ENCODE results near the gene IDH1.
"Not testable (repeated sequence)": the region's sequence is repeated elsewhere in the genome, so short reads cannot be mapped to it uniquely, and the experiment has no call there.

IDH1 gene

DNA sequence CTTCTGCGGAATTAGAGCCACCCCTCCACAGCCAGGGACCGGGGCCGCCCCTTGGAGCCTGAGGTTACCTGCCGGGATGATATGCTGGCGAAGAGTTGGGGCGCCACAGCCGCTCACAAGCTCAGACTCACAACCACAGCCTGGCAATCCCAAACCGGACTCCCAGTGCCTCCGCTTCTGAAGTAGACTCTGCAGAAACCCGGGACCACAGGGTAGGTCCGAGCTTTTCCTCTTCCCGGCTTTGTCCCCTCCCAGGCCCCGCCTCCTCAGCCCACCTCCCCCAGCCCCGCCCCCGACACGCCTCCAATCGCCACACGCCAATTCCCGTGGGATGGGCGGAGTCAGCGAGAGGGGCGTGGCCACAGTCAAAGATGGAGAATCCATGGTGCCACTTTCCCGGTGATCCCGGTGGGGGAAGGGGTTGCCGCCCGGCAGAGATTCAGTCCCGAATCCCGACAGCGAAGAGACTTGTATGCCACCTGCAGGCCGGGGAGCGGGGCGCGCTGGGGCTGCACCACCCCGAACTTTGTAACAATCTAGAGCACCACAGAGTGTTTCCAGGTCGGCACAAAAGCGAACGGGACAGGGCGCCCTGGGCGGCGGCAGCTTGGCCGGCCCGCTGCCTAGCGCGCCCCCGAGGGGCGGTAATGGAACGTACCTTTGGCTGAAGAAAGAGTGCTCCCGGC is at the start of gene IDH1:
Gene IDH1 (minus strand): TSS at position 201 of the 686 bp plus-strand sequence. CDS start 3,520 bp downstream, outside the sequence.
- DNase-seq (ENCODE audit: low spot score), result peak; percentile 87

DNA sequence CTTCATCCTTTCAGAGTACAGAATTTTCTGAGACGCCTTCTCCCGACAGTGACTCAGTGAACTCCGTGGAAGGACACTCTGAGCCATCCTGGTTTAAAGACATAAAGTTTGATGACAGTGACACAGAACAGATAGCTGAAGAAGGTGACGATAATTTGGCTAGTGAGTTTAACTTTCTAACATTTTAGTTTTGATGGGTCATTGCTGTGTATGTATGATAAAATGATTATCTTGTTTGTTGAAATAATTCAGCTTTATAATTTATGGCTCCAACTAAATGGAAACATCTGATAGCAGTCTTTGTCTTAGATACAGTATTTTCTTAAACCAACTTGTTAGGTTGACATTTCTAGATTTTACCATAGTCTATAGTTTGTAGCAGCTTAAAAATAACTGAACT is 49.3 kb upstream of the IDH1 start:
- no peak for DNase-seq (ENCODE audit: low spot score)

DNA sequence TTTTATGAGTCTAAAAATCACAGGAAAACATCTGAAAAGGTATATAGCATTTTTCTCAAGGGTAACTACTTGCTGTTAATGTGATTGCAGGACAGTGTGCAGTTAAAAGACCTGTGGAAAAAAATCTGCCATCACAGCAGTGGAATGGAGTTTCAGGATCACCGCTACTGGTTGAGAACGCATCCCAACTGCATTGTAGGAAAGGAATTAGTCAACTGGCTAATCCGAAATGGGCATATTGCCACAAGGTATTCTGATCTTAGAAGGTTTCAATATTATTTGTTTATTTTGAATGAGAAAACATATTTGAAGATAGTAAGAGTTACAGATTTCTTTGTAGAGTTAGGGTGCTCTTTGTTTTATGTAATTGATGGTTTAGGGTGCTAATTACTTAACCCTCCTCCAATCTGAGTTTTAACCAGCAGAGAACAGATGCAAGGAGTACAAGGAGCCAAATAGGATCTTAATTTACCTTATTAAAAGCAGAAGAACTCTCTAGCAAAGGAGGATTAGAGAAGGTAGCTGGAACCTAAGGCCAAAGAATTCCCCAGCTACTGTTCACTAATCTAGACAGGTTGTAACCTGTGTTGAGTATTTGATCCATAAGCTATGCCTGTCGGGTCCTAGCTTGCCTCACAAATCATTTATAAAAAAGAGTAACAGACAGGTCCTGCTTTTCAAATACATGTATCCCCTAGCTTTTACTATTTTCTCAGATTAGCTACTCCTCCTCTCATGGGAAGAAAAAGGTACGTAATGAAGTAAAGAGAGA is 46.2 kb upstream of the IDH1 start:
- no peak for DNase-seq (ENCODE audit: low spot score)

DNA sequence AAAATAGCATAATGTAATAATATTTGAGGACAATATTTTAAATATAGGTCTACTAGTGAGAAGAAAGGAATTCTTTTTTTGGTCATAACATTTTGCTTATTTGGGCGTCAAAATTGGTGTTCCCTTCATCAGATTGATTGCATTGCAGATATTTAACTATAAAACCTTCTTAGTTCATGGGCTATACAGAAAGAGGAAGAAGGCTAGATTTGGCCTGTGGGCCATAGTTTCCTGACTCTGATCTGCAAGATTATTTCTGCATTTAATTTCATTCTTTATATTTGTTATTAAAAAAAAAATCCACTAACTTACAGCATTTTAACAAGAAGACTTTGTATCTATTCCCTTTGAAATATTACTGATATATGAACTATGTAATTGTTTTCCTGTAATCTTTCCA is 43.1 kb upstream of the IDH1 start:
- no peak for DNase-seq (ENCODE audit: low spot score)

DNA sequence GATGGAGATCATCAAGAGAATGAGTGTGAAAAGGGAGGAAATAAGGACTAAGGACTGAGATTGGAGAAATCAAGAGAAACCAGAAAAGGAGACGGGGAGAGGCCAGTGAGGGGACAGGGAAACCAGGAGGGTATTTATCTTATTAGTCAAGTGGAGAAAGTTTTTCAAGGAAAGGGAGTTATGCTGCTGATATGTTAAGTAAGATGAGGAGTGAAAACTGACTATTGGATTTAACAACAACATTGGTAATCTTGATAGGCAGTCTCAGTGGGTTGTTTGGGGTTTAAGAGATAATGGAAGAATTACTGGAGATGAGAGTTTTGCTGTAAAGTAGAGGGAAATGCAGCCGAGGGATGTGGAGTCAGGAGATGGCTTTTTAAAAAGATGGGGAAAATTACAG is 41.7 kb upstream of the IDH1 start:
- DNase-seq (ENCODE audit: low spot score), result no peak

DNA sequence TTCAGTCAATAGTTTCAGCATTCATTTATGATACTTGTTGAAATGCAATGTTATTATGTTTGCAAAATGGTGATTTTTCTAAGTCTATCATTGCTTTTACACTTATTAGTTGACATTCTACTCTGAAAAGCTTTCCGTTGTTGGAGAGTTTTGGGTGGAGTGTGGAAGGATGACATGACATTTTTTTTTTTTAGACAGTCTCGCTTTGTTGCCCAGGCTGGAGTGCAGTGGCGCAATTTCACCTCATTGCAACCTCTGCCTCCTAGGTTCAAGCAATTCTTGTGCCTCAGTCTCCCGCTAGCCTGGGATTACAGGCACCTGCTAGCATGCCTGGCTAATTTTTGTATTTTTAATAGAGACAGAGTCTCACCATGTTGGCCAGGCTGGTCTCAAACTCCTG is 41.0 kb upstream of the IDH1 start:
- DNase-seq (ENCODE audit: low spot score), result no peak

DNA sequence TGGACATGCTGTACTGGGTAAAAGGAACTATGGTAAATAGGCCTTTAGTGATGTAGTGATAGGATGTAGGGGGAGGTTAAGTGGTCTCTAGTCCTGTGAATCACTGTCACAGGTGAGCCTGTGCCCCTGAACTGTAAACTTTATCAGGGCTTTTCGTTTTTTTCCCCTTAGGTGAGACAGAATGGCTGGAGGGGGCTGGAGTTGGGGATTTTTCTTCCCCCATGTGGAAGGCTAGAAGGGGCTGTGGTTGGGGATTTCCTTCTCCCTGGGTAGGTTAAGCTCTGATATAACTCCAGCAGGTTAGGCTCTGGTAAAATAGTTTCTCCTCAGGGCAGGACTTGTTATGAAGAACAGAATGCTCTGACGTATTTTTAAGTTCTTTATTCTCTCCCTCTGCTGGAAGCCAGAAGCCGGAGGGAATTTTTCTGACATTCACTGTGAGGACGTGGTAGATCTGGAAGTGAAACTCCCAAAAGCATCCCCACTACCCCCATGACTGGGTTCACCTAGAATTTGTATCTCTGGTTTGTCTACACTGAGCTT is 39.7 kb upstream of the IDH1 start:
- no peak for DNase-seq (ENCODE audit: low spot score)

DNA sequence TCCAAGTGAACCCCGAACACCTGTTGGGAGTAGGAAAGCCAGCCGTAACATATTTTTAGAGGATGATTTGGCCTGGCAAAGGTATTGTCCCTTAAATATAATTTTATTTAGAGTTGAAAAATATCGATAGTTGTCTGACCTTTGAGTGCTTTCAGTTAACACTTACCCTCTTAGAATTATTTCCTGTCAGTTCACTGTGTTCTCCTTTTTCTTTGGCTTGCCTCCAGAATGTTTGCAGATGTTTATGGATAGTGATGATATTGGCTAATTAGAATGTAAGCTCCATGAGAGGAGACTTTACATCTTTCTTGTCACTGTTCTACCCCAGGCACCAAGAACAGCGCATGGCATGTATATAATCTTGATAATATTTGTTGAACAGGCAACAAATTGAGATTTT is 31.0 kb upstream of the IDH1 start:
- no peak for DNase-seq (ENCODE audit: low spot score)

DNA sequence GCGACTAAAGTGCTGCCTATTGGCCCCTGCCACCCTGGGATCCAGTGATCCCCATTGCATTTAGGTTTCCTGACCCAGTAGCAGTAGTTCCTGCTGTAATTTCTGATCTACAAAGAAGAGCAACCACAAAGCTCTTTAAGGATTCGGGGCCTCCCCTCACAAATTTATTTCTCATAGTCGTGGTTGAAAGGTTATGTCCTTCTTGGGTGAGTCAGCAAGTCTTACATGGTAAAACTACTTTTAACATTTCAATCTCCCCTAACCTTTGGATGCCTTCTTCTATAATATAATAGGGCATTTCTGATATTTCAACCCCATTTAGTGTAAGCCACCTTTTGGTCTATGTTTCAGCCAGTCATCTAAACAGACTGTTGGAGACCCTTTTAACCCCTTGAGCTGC is 26.1 kb upstream of the IDH1 start:
- DNase-seq (ENCODE audit: low spot score), result no peak

DNA sequence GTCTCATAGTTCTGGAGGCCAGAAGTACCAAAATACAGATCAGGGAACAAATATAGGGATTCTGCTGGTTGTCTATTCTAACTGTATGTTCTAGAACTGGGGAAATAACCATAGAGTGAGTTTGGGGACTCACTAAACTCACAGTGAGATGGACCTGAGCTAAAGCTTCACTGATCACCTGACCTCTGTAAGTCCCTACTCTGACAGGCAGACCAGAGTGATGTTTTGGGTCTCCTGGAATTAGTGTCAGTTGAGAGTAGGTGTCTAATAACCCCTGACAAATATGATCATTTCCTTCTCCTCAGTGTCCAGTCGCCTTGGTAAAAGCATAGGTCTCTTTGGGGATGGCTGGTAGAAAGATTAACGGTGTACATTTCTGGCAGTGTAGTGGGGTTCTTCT is 25.4 kb upstream of the IDH1 start:
- no peak for DNase-seq (ENCODE audit: low spot score)

DNA sequence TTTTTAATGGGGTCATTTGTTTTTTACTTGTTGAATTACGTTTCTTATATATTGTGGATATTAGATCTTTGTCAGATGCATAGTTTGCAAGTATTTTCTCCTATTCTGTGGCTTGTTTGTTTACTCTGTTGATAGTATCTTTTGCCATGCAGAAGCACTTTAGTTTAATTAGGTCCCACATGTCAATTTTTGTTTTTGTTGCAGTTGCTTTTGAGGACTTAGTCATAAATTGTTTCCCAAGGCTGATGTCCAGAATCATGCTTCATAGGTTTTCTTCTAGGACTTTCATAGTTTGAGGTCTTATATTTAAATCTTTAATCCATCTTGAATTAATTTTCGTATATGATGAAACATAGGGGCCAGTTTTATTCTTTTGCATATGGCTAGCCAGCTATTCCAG is 24.4 kb upstream of the IDH1 start:
- DNase-seq (ENCODE audit: low spot score), result no peak

DNA sequence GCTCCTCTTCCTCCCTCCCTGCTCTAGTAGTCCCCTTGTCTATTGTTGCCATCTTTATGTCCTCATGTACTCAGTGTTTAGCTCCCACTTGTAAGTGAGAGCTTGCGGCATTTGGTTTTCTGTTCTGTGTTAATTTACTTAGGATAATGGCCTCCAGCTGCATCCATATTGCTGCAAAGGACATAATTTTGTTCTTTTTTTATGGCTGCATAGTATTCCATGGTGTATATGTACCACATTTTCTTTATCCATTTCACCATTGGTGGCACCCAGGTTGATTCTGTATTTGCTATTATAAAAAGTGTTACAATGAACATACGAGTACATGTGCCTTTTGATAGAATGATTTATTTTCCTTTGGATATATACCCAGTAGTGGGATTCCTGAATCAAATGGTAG is 23.7 kb upstream of the IDH1 start:
- no peak for DNase-seq (ENCODE audit: low spot score)

DNA sequence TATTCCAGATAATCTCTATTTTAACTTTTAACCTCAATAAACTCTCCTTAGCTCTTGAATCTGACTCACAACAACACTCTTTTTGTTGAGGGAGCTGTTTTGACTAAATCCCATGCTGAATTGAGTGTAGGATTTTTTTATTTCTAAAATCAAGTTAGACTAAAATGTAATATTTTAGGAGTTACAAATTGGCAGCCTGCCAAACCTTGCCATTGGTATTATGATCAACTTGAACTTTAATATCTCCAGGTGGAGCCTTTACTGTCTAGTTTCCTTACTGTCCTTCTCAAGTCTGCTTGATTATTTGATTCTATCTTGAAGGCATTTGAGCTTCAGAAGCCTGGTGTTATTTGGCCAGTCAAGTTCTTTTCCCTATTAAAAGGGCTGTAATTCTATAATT is 19.9 kb upstream of the IDH1 start:
- DNase-seq (ENCODE audit: low spot score), result no peak

DNA sequence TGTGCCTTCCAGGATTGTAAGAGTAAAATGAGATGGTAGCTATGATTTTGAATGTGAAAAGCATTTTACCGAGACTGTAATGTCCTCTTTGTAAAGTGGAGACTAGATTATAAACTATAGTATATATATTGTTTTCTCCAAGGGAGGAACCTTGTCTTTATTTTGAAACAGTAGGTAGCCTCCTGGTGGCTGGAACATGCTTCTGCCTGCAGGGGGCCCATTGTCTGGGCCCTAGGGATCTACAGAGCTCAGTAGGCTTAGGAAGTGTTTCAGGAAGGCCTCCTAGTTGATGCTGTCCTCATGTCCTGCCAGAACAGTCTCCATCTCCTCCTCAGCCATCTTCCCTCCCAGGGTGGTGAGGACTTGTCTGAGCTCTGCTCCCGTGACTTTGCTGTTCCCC is 14.2 kb upstream of the IDH1 start:
- no peak for DNase-seq (ENCODE audit: low spot score)

DNA sequence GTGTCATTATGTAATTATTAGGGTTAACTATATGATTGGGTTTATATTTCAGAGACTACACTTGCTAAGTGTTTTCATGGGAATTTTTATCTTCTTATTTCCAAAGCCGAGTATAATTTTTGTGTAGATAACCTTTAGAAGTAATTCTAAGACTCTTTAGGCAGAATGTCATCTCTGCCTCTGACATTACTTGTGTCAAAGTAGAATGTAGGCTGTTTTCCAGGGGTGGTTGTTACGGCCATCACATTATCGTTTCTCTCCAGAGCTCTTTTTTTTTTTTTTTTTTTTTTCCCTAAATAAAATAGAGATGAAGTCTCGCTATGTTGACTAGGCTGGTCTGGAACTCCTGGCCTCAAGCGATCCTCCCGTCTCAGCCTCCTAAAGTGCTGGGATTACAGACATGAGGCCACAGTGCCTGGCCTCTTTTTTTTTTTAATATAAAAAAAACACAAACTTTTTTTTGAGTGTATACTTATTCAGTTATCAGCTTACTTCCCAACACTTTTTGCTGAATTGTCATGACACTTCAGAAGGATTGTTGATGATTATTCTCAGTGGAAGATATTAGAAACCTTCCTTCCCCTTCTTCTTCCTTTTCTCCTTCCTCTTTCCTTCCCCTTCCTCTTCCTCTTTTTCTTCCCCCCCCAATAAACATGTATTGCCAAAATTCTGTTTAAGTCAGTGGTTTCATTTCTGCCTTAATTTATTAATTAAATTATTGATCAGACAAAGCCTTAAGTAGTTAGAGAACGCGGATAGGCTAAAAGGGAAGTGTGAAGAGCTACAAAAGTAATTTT is 13.5 kb upstream of the IDH1 start:
- no peak for DNase-seq (ENCODE audit: low spot score)

DNA sequence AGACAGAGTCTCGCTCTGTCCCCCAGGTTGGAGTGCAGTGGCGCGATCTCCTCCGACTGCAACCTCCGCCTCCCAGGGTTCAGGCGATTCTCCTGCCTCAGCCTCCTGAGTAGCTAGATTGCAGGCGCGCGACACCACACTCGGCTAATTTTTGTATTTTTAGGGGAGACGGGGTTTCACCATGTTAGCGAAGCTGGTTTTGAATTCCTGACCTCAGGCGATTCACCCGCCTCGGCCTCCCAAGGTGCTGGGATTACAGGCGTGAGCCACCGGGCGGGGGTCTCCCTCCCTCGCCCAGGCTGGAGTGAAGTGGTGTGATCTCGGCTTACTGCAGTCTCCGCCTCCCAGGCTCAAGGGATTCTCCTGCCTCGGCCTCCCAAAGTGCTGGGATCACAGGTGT is 12.7 kb upstream of the IDH1 start:
- not testable (repeated sequence) for DNase-seq (ENCODE audit: low spot score)

DNA sequence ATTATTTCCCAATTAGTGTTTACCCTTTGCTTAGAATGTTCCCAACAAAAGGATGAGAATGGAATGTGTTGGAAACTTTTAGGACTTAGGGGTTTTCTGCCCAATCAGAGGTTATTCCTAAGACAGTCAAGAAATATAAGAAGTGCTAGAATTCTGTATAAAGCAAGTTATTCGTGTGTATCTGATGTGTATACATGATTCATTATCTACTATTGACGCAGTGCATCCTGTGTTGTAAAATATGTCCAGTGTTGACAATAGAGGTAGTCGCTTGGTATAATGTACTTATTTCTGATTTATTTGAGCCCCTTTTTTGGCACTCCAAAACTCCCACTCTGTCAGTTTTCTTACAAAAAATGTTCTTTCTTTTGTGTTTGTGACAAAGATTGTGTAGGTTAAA is 12.1 kb upstream of the IDH1 start:
- no peak for DNase-seq (ENCODE audit: low spot score)

DNA sequence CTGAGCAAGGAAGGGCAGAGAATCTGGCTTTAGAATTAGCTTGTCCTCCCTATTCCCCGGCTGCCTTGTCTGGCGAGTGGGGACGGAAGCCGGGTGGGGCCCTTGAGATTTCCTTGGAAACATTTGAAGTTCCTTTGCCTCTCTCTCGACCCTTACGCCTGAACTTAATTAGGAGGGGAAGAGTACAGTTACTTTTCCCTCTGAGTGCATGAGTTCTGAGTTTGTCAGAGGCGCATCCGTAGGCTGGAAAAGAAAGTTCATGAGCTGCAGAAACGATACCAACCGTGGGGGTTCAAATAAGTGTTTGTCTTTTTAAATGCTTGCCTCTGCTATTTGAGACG is 11.7 kb upstream of the IDH1 start:
- DNase-seq (ENCODE audit: low spot score), result peak; percentile 7

DNA sequence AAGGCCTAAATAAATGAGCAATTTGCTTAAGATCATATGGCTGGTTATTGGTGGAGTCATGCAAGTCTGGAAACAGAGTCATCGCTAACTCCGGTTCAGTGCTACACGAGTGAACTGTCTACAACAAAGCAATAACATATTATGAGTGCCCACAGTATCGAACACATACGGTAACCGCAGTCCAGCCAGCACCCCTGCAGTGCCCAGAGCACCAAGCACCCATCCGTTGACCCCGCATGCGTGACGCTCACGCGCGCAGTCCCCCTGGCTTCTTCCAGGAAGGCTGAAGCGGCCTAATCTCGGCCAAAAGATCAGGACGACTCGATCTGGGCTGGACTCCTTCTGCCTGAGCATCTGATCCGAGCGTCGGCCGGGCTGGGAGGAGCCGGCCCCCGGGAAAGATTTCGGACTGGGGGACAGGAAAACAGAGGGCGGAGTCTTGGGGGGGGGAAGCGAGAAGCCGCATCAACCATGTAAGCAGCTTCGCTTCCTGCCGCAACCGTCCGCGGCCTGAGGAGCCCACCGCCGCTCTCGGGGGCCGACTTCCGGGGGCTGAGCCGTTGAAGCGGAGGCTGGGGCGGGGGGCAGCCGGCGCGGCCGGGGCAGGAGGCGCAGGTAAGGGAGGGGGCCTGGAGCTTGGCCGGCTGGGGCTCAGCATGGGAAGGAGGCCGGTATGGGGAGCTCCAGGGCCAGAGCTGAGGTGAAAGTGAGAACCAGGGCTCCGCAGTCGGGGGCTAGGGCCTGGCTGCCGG is 11.1 kb upstream of the IDH1 start, which contains the start of gene PIKFYVE:
Gene PIKFYVE (plus strand): TSS at position 455 of the 752 bp plus-strand sequence. CDS start 5,265 bp downstream, outside the sequence.
- peak; percentile 87 for DNase-seq (ENCODE audit: low spot score)

DNA sequence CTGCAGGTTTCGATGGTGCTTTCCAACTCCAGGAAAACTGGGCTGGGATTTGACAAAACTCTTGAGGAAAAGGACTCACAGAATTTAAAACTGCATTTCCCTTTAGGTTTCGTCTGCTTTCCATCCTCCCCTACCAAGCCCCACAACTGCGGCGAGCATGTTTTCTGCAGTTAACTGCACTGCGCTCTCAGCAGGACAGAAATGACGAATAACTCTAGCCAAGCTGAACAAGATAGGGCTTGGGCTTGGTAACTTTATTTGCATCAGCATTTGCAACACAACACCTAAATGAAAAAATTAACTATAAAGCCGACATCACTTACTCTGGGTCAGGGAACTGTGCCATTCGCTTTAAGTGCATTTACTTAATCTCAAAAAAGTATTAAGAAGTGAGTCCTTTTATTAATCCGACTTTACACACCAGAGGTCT is 10.5 kb upstream of the IDH1 start:
- DNase-seq (ENCODE audit: low spot score), result peak; percentile 38

DNA sequence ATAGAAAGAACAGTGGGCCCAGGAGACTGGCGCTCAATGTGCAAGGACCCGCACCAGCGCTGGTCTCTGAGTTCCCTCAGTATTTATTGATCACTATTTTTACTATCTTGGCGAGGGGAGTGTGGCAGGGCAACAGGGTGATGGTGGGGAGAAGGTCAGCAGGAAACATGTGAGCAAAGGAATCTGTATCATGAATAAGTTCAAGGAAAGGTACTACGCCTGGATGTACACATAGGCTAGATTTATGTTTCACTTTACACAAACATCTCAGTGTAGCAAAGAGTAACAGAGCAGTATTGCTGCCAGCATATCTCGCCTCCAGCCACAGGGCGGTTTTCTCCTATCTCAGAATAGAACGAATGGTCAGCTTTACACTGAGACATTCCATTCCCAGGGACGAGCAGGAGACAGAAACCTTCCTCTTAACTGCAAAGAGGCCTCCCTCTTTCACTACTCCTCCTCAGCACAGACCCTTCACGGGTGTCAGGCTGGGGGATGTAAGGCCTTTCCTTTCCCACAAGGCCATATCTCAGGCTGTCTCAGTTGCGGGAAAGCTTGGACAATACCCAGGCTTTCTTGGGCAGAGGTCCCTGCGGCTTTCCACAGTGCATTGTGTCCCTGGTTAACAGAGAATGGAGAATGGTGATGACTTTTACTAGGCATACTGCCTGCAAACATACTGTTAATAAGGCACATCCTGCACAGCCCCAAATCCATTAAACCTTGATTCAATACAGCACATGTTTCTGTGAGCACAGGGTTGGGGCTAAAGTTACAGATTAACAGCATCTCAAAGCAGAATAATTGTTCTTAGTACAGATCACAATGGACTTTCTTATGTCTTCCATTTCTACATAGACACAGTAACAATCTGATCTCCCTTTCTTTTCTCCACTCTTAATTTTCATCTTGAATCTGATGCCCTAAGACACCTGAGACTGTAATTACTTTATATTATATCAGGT is 2.3 kb upstream of the IDH1 start:
- not testable (repeated sequence) for DNase-seq (ENCODE audit: low spot score)

All from CD4-positive, alpha-beta T cell treated with Interleukin-6 at 100 ng/mL for 8 hours (primary cell).